Measurements from ENCODE around the gene CEP112. TPM values are rescaled to one million over a fixed set of nuclear protein-coding genes. Genes with fewer than 3 reads are reported as not detected.

Gene CEP112
- total and polyA plus RNA-seq, 10 of the 15 experiments (the other 5 are each of a cell fraction or from before 2014, with no cell fraction given), result 0.11 to 3.8 (median 0.32) TPM; not detected in 1

DNA sequence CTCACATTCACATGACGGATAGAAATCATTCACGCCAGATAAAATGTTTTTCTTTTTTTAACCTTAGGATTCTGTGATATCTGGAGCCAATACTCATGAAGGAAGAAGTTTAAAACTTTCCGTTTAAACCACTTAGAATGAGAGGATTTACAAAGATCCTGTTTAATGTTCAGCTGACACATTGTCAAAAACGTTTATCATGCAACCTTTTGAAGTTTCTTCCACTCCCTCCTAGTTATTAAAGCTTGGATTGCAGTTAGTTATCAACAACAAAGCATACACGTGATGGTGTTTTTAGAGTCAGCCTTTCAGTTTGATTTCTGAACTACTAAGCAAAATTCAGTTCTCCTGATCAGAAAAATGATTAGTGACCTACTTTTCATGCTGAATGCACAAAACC, 487.2 kb downstream of the CEP112 start (continued):
- TF ChIP-seq WRNIP1 (IDR thresholded peaks at IDR 0.05; ENCODE audit: borderline replicate concordance, low read depth, low read length) (no peak), ETV6 (conservative IDR thresholded peaks at IDR 0.05 in 1 of 2, IDR thresholded peaks at IDR 0.05 in 1 of 2; ENCODE audit: borderline replicate concordance in 1 of 2, low read depth in 1 of 2) (no peak), GABPA (IDR thresholded peaks at IDR 0.05; ENCODE audit: low read depth) (no peak), ZNF384 (IDR thresholded peaks at IDR 0.05; ENCODE audit: borderline replicate concordance, low read depth, low read length) (no peak), CEBPB (IDR thresholded peaks at IDR 0.05; ENCODE audit: borderline replicate concordance in 1 of 2, low read depth in 2 of 2, low read length in 2 of 2) (no peak), NFXL1 (IDR thresholded peaks at IDR 0.05; ENCODE audit: borderline replicate concordance) (no peak), ZNF622 (IDR thresholded peaks at IDR 0.05) (no peak)
- TF ChIP-seq, protein P1, sequence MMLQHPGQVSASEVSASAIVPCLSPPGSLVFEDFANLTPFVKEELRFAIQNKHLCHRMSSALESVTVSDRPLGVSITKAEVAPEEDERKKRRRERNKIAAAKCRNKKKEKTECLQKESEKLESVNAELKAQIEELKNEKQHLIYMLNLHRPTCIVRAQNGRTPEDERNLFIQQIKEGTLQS (IDR thresholded peaks at IDR 0.05; ENCODE audit: borderline replicate concordance, extremely low read depth, low read depth, low read length), result no peak
- TF ChIP-seq, protein P2, sequence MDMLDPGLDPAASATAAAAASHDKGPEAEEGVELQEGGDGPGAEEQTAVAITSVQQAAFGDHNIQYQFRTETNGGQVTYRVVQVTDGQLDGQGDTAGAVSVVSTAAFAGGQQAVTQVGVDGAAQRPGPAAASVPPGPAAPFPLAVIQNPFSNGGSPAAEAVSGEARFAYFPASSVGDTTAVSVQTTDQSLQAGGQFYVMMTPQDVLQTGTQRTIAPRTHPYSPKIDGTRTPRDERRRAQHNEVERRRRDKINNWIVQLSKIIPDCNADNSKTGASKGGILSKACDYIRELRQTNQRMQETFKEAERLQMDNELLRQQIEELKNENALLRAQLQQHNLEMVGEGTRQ (IDR thresholded peaks at IDR 0.05; ENCODE audit: borderline replicate concordance, low read depth, low read length), result no peak
- TF ChIP-seq, protein P3, sequence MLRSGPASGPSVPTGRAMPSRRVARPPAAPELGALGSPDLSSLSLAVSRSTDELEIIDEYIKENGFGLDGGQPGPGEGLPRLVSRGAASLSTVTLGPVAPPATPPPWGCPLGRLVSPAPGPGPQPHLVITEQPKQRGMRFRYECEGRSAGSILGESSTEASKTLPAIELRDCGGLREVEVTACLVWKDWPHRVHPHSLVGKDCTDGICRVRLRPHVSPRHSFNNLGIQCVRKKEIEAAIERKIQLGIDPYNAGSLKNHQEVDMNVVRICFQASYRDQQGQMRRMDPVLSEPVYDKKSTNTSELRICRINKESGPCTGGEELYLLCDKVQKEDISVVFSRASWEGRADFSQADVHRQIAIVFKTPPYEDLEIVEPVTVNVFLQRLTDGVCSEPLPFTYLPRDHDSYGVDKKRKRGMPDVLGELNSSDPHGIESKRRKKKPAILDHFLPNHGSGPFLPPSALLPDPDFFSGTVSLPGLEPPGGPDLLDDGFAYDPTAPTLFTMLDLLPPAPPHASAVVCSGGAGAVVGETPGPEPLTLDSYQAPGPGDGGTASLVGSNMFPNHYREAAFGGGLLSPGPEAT (IDR thresholded peaks at IDR 0.05; ENCODE audit: low read depth), result no peak

Measured in GM12878 (cell line).